HG02885 (cell line): Measurements from ENCODE around the gene THRA.
"Not testable (repeated sequence)": the region's sequence is repeated elsewhere in the genome, so short reads cannot be mapped to it uniquely, and the experiment has no call there.

Experiments used
- ATAC-seq: cut with Tn5 transposase; IDR thresholded peaks from one replicate; pipeline ENCODE4 v1.9.1; 2021; ENCODE audit warnings: mild to moderate bottlenecking; ENCODE audit not compliant: unreplicated experiment, poor library complexity

The THRA gene

DNA sequence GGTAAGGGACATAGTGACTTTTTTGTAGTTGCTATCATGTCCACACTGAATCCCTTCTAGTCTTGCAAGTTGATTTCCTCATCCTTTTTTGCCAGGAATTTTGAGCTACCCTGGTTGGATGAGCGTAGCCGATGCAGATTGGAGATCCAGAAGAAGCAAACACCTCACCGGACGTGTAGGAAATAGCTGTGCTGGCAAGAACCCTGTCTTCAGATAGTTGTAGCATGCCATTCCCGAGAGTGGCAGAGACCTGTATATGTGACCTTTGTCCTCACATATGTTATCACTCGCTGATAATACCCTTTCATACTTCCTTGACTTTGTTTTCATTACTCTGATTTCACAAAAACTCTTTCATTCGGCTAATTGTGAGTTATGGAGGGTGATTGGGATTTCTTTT lies 71.4 kb downstream of the THRA start:
- no peak for ATAC-seq

DNA sequence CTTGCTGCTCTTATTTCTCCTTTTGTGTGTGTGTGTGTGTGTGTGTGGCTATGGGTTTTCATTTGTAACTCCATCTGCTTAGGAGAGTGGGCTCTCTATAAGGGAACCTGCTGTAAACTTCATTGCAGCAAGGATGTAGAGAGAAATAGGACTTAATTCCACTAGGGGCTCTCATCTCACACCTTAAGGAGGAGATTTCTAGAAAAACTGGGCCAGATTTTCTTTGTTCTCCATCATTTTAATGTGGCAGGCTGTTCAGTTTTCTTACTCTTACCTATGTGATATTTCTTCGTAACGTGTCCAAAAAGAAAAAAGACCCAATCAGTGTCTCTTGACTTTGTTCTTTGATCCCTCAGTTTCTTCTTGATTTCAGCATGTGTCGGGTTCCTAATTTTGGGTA lies 73.1 kb downstream of the THRA start:
- ATAC-seq: no peak

DNA sequence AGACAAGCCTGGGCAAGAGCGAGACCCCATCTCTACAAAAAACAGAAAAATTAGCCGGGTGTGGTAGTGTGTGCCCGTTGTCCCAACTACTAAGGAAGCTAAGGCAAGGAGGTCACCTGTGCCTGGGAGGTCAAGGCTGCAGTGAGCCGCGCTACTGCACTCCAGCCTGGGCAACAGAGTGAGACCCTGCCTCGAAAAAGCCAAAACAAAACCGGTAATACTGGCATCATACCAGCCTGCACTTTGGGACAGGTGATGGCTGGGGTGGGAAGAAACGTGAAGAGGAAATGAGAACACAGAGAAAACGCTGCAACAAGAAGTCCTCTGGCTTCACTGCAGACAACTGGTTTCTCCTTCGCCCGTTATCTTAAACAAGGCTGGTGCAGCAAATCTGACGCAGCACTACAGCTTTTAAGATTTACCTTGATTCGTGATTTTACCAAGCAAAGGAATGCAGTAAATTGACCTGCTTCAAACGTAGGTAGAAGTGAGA lies 76.8 kb downstream of the THRA start:
- ATAC-seq: peak; percentile 13

DNA sequence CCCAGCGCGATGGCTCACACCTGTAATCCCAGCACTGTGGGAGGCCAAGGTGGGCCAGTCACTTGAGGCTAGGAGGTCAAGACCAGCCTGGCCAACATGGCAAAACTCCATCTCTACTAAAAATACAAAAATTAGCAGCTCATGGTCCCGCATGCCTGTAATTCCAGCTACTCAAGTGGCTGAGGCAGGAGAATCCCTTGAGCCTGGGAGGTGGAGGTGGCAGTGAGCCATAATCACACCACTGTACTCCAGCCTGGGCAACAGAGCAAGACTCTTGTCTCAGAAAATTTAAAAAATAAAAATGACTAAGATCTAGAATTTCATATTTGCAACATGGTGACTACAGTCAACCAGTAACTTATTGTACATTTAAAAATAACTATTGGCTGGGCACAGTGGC lies 80.4 kb downstream of the THRA start:
- ATAC-seq: not testable (repeated sequence)
